Large intestine (tissue), 3 donors: ENCODE data around the gene S100A7A. TPM values are rescaled to one million over a fixed set of nuclear protein-coding genes. Genes with fewer than 3 reads are reported as not detected.

Source experiments
- DNase-seq, 2 donors: peaks; one replicate each; pipeline versions ENCODE4 v3.0.0 to v3.0.0-alpha.2; 2013
- H3K27ac ChIP-seq: one replicate; pipeline ENCODE4 v1.5.1; 2013; ENCODE audit warnings: low read length
- H3K27me3 ChIP-seq: 2 replicates; pipeline ENCODE4 v1.6.1; 2013; ENCODE audit warnings: low read length; ENCODE audit not compliant: control insufficient read depth, insufficient read depth
- H3K36me3 ChIP-seq: 2 replicates; pipeline ENCODE4 v1.6.1; 2013; ENCODE audit warnings: low read length; ENCODE audit not compliant: control insufficient read depth, insufficient read depth
- H3K4me1 ChIP-seq: one replicate; pipeline ENCODE4 v1.6.1; 2013; ENCODE audit warnings: low read length; ENCODE audit not compliant: control insufficient read depth, insufficient read depth
- H3K4me3 ChIP-seq: one replicate; pipeline ENCODE4 v1.5.1; 2013; ENCODE audit warnings: low read length
- H3K9me3 ChIP-seq: one replicate; pipeline ENCODE4 v1.6.1; 2013; ENCODE audit warnings: mild to moderate bottlenecking, low read depth, low read length, moderate library complexity; ENCODE audit not compliant: control insufficient read depth
- WGBS: methylation state at CpG from one replicate; pipeline ENCODE4 v1.1.5; 2013; ENCODE audit warnings: low lambda C conversion rate; ENCODE audit not compliant: insufficient coverage; 5-methylcytosine and 5-hydroxymethylcytosine counted together
- polyA plus RNA-seq: library from polyadenylated mRNA; unstranded; fragments of 120-200 nt; gene quantifications from one replicate; pipeline ENCODE4 v1.2.1, GENCODE V29; 2013

The S100A7A gene
- polyA plus RNA-seq, 1 donor: not detected

GRCh38 chr1:153384958-153385580, 31.3 kb upstream of the S100A7A start:
- WGBS: no CpG with 5 or more reads among the region's 4 CpGs
- Histone ChIP-seq H3K9me3 (peaks cover 4% of the 10 kb centered on the region), H3K27me3 (no peaks in the 10 kb centered on the region), H3K4me3 (no peak overlapping the region), H3K27ac (no peak overlapping the region), H3K4me1 (no peaks in the 10 kb centered on the region), H3K36me3 (no peaks in the 10 kb centered on the region)
- no peak for DNase-seq

- no peaks in the 10 kb centered on the region for H3K27me3 ChIP-seq
- no peaks in the 10 kb centered on the region for H3K36me3 ChIP-seq
- no peak for DNase-seq
- H3K9me3 ChIP-seq: no peaks in the 10 kb centered on the region
- no peak overlapping the region for H3K4me3 ChIP-seq
- no peaks in the 10 kb centered on the region for H3K4me1 ChIP-seq
- no peak overlapping the region for H3K27ac ChIP-seq
- WGBS: no CpG with 5 or more reads among the region's 5 CpGs
These were observed 29.8 kb upstream of the S100A7A start for GRCh38 chr1:153386500-153386901.

- Histone ChIP-seq H3K4me1 (no peaks in the 10 kb centered on the region), H3K27ac (no peak overlapping the region), H3K27me3 (no peaks in the 10 kb centered on the region), H3K36me3 (no peaks in the 10 kb centered on the region), H3K4me3 (no peak overlapping the region), H3K9me3 (no peaks in the 10 kb centered on the region)
- DNase-seq: no peak
- no CpG with 5 or more reads among the region's 4 CpGs for WGBS
These were observed 29.3 kb upstream of the S100A7A start for GRCh38 chr1:153387001-153387400.

GRCh38 chr1:153387785-153388184, 28.5 kb upstream of the S100A7A start:
- H3K9me3 ChIP-seq: no peaks in the 10 kb centered on the region
- no peak for DNase-seq
- H3K27ac ChIP-seq: no peak overlapping the region
- H3K4me1 ChIP-seq: no peaks in the 10 kb centered on the region
- H3K36me3 ChIP-seq: no peaks in the 10 kb centered on the region
- H3K27me3 ChIP-seq: no peaks in the 10 kb centered on the region
- no peak overlapping the region for H3K4me3 ChIP-seq
- WGBS: no CpG with 5 or more reads among the region's 4 CpGs

GRCh38 chr1:153389401-153389800, 26.9 kb upstream of the S100A7A start:
- Histone ChIP-seq H3K36me3 (no peaks in the 10 kb centered on the region), H3K27me3 (no peaks in the 10 kb centered on the region), H3K27ac (no peak overlapping the region), H3K4me1 (no peaks in the 10 kb centered on the region), H3K9me3 (no peaks in the 10 kb centered on the region), H3K4me3 (no peak overlapping the region)
- DNase-seq: no peak
- no CpG with 5 or more reads among the region's 1 CpG for WGBS

GRCh38 chr1:153389973-153390879, 26.1 kb upstream of the S100A7A start:
- Histone ChIP-seq H3K27me3 (no peaks in the 10 kb centered on the region), H3K36me3 (no peaks in the 10 kb centered on the region), H3K9me3 (no peaks in the 10 kb centered on the region), H3K27ac (no peak overlapping the region), H3K4me1 (no peaks in the 10 kb centered on the region), H3K4me3 (no peak overlapping the region)
- 60% methylated on average over 1 of the region's 17 CpGs for WGBS
- no peak for DNase-seq

- Histone ChIP-seq H3K36me3 (no peaks in the 10 kb centered on the region), H3K27me3 (no peaks in the 10 kb centered on the region), H3K4me1 (no peaks in the 10 kb centered on the region), H3K9me3 (no peaks in the 10 kb centered on the region), H3K27ac (no peak within 1 kb of the TSS), H3K4me3 (no peak within 1 kb of the TSS)
- no peak for DNase-seq
- no CpG with 5 or more reads among the region's 7 CpGs for WGBS
These were observed 25.2 kb upstream of the S100A7A start, which contains the start of gene S100A8 for GRCh38 chr1:153390938-153391710. S100A8 (minus strand) TSS chr1:153391073; CDS start chr1:153390535, 538 bp downstream.

- no peak overlapping the region for H3K27ac ChIP-seq
These were observed 24.1 kb upstream of the S100A7A start for GRCh38 chr1:153392258-153392657.

GRCh38 chr1:153392822-153393221, 23.5 kb upstream of the S100A7A start:
- no peaks in the 10 kb centered on the region for H3K36me3 ChIP-seq
- H3K27me3 ChIP-seq: no peaks in the 10 kb centered on the region
- H3K27ac ChIP-seq: no peak overlapping the region
- H3K9me3 ChIP-seq: no peaks in the 10 kb centered on the region
- no peak overlapping the region for H3K4me3 ChIP-seq
- no peak for DNase-seq
- WGBS: 100% methylated on average over 1 of the region's 3 CpGs
- no peaks in the 10 kb centered on the region for H3K4me1 ChIP-seq

More at GRCh38 chr1:153392258-153392657, 24.1 kb upstream of the S100A7A start:
- WGBS: no CpG with 5 or more reads among the region's 3 CpGs
- no peak overlapping the region for H3K4me3 ChIP-seq
- no peaks in the 10 kb centered on the region for H3K27me3 ChIP-seq
- no peaks in the 10 kb centered on the region for H3K4me1 ChIP-seq
- no peaks in the 10 kb centered on the region for H3K9me3 ChIP-seq
- H3K36me3 ChIP-seq: no peaks in the 10 kb centered on the region
- DNase-seq: no peak

GRCh38 chr1:153393926-153394325, 22.4 kb upstream of the S100A7A start:
- Histone ChIP-seq H3K9me3 (no peaks in the 10 kb centered on the region), H3K4me1 (no peaks in the 10 kb centered on the region), H3K4me3 (no peak overlapping the region), H3K36me3 (no peaks in the 10 kb centered on the region), H3K27ac (no peak overlapping the region), H3K27me3 (no peaks in the 10 kb centered on the region)
- no CpG with 5 or more reads among the region's 6 CpGs for WGBS
- DNase-seq: no peak
